ENCODE results near the gene PLD1.

PLD1 gene

DNA sequence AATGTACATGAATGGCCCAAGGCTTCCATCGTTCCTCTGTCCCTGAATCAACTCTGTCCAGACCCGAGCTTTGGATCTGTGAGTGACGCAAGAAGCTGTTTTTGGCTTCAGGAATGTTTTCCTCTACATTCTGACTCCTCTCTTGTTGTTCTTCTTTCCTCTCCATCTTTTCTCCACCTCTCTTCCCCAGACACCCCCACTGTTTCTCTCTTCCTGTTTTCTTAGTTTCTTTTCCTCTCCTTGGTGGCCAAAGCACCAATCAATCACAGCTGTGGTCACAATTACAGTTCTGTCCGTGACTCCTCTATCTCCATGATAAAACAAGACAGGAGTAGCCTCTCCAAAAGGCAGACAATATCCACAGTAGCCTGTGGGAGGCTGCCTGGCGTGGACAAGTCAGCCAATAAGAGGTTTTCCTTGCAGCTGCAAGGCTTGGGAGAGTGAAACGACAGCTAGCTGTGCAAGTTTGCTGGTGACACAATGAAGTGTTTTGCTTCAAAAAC lies 28.0 kb upstream of the PLD1 start:
- no peak for DNase-seq

DNA sequence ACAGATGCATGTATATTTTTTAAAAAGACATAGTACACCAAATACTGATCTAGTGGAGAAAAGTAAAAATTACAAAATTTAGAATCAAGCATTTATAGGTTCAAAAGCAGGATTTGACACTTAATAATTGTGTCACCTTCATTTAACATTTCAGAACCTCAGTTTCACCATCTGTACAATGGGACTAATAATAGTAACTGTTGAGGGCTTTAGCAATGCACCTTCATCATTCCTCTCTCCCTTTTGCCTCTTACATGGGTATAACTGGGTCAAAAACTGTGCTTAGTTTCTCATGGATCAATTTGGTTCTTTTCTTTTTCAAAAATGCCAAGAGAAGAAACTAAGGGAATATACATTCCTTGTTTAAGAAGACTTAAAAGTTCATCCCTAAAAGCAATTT lies 27.4 kb upstream of the PLD1 start:
- no peak for DNase-seq

GRCh38 chr3:171836855-171837254 lies 26.6 kb upstream of the PLD1 start:
- DNase-seq, result no peak

DNA sequence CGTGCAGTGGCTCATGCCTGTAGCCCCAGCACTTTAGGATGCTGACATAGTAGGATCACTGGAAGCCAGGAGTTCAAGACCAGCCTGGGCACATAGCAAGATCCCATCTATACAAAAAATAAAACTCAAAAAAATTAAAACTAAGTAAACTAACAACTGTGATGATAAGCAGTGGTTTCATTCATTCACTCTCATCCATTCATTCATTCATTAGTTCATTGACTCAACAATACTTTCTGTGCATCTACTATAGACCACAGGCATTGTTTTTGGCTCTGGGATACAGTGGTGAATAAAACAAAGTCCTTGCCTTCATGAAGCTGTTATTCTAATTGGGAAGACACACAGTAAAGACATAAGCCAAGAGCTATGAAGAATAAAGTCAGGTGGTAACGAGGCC lies 25.3 kb upstream of the PLD1 start:
- DNase-seq, result no peak

- no peak for DNase-seq
These were observed 24.8 kb upstream of the PLD1 start for GRCh38 chr3:171835116-171835515.

DNA sequence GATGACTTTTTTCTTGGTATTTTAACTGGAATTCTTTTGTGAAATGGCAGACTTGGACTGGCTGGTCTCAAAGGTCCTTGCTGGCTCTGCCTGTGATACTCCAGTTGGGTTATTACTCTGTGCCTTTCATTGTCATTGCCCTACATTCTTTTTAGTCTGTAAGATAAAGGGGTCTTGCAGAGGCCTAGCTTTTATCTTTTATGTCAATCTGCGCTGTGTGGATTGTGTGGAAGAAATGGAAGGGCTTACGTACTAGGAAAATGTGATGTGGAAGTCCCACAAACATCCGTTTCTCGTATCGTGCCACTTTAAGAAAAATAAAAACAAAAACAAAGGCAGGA lies 24.1 kb upstream of the PLD1 start:
- no peak for DNase-seq

- peak; percentile 32 for DNase-seq
These were observed 23.6 kb upstream of the PLD1 start for GRCh38 chr3:171833789-171834460.

GRCh38 chr3:171832989-171833388 lies 22.7 kb upstream of the PLD1 start:
- no peak for DNase-seq

DNA sequence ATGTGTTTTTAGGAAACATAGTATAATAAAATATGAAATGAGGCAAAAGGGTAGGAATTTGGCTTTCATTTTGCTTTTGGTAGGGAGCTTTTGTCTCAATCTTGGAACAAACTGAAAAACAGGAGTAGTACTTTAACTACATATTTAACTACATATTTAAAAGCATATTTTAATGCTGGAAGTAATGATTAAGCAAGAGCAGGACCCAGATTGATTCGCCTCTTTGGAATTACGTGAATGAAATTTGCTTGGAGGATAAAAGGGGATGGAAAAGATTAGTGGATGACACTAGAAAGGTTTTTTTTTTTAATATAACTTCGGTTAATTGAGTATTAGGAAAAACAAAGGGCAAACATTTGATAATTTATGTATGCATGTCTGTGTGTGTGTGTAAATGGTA lies 21.7 kb upstream of the PLD1 start:
- DNase-seq, result no peak

DNA sequence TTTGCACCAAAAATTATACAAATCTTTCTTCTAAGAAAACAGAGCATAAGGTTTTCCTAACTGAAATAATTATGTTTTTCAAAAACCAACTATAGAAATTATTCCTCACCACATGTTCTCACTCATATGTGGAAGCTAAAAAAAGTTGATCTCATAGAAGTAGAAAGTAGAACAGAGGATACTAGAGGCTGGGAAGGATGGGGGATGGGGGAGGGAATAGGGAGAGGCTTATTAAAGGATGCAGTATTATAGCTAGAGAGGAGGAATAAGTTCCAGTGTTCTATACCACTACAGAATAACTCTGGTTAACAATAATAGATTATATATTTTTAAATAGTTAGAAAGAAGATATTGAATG lies 20.2 kb upstream of the PLD1 start:
- no peak for DNase-seq

GRCh38 chr3:171829841-171830517 lies 19.7 kb upstream of the PLD1 start:
- DNase-seq, result peak; percentile 68

DNA sequence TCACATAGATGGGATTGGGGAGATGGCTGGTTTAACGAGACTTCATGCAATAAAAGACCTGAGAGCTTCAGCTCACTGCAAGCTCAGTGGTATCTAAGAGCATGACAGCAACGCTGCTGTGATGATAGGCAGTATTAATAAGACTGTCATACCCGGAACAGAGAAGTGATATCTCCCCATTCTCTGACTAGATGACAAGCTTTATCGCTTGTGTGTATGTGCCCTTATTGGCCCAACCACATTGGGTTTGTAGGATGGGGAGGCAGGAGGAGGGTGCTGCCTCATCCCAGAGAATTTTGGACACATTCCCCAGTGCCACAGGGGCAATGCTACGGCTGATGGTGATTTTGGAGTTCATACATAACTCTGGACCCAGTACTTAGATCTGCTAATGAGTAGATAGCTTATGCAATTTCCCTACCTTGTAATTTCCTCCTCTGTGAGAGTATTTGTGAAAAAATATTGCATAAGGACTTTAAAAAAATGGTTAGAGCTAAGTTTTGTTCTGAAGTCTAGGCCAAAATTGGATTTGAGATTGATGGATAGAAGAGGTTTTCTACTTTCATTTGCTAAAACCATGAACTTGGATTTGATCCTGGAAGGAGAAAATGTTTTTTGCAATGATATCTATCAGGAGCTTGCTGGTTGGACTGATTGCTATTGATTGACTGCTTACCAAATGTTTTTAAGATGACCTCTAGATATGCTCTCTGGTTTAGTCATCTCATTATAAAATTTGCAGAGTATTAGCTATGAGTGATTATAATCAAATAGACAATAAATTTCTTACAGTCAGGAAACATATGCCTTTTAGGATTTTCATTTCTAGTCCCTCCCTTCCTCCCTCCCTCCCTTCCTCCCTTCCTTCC lies 18.9 kb upstream of the PLD1 start:
- no peak for DNase-seq

DNA sequence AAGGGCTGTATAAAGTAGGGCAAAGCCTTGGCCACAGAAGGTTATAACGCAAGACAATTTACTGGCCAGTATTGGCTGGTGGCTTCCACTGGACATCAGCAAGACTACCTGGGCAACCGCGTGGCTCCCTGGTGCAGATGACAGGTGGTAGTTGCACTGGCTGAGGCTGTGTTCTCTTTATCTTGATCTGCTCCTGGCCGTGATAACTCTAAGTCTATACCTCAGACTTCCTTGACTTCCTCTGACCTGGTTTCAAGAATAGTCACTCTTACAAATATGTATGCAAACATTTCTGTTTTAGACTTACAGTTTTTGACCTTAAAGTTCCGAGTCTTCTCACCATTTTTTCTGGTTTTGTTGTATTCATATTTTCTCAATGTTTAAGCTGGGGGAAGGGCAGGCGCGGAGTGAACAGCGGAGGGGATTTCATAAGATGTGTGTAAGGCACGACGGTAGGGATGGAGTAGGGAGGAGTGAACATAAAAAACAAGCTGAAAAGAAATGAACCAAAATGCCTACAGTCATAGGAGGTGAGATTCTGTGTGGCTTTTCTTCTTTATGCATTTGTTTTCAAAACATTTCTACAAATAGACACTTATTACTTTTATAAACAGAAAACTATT lies 17.7 kb upstream of the PLD1 start:
- no peak for DNase-seq

- no peak for DNase-seq
These were observed 17.1 kb upstream of the PLD1 start for GRCh38 chr3:171827385-171827784.

DNA sequence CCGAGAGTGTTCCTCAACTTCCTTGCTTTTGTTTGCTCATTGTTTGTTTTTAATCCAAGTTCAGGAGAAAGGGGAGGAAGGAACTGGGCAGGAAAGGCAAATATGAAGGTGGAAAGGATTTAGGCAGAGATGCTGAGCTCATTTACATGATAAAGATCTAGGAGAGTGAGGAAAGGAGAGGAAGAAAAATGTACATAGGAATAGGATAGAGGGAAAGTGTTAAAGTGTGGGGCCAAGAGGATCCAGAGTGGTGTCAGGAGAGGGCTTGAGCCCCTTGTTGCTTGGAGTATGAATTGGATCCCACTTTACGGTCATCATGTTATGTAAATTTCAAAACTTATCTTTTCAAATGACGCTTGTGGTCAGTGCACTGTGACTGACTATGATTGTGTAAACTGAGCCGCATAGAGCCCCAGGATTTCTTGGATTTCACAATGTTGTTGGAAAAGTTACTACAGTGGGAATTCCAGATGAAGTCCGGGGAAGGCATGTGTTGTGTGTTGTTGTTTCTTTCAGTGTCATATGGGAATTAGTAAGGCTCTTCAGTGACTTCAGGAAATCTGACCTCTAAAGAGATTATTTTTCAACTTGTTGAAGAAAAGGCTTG lies 15.0 kb upstream of the PLD1 start:
- no peak for DNase-seq

DNA sequence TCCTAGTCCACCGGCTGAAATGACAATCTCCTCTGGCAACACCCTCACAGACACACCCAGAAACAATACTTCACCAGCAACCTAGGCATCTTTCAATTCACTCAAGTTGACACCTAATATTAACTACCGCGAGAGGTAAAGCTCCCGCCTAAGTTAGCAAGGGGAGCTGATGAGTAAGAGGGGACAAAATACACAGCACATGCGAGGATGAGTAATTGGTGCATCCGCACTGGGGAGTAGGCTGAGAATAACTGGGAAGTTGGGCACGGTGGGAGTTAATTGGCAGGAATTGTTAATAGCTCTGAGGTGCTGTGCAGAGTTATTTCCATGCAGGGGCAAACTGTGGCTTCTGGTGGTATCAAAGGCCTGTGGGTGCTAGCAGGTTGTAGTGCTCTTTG lies 14.5 kb upstream of the PLD1 start:
- no peak for DNase-seq

DNA sequence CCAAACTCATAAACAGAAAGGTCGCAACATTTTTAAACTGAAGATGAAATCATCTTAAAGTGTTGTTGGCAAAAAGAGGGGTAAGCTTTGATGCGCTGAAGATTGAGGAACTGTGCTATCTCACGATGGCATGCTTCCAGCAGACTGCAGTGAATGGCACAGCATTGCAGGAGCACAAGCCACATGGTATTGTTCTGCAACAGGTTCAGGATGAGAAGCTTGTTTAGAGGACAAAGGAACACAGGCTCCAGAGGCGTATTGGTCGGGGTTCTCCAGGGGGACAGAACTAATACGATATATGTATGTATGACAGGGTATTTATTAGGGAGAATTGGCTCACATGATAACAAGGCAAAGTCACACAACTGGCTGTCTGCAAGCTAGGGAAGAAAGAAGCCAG lies 13.8 kb upstream of the PLD1 start:
- peak; percentile 10 for DNase-seq

DNA sequence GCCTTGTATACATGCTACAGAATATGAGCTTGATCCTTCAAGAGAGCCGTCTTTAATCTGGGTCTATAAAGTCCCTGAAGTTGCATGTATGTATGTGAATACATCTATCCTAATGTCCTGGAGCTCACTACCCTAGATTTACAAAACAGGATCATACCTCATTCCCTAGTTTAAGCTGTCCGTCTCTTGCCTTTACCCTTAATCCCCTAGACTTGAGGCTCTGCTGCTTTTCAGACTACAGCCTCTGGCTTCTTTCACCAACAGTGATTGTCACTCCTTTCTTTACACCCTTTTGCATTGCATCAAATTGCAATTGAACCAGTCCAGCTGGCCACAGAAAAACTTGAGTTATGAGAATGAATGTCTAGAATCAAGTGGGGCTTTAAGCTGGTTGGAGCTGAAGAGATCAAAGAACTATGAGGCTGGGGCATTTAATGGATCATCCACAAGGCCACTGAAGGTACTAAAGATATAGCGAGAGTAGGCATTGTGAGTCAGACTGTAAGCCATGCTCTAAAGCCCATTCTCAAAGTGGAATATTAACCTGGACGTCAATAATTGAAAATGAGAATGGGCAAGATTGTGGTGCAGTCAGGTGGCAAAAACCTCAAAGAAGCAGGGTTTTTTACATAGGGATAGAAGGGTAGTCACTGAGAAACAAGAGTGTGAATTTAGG lies 12.3 kb upstream of the PLD1 start:
- DNase-seq, result no peak

- no peak for DNase-seq
These were observed 11.6 kb upstream of the PLD1 start for GRCh38 chr3:171821778-171822358.

- no peak for DNase-seq
These were observed 10.8 kb upstream of the PLD1 start for GRCh38 chr3:171821044-171821443.

DNA sequence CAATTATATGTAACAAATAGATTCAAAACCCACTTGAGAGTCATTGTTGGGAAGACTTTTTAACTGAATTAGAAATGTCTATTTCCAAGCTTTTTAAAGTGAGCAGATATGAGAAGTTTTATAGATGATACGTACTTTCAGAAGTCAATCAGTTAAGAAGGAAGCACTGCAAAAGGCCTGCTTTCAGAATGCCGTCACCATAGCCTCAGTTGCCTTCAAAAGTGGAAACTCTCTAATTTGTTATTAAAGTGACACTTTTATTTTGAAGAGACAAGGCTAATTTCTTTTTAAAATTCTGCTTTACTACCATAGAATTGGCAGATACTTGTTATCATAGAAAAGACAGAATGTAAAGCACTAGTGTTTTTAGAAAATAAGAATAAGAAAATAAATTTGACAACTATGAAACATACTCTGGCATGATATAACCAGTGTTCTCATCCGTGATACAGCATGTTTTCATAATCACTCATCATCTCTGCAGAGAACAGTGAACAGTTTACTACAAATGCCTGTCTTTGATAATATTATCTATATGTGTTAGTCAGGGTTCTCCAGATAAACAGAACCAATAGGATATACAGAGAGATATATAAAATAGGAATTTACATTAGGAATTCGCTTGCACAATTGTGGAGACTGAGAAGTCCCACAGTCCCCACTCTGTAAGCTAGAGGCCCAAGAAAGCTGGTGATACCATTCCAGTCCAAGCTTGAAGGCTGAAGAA lies 7.0 kb upstream of the PLD1 start:
- no peak for DNase-seq
